Tibial nerve (tissue), 4 donors: ENCODE data around the gene NOP58. TPM values are rescaled to one million over a fixed set of nuclear protein-coding genes. Genes with fewer than 3 reads are reported as not detected.

Experiments
- DNase-seq, 2 donors: peaks; one replicate each; pipeline ENCODE4 v3.0.0-alpha.2; 2019; ENCODE audit warnings: low spot score in 2 of 2
- H3K27ac ChIP-seq, 4 donors: fragments of 200-600 bp; sonication (generic) in 3 of 4; one replicate each; pipeline ENCODE4 v1.5.1; 2017 to 2019; ENCODE audit warnings: mild to moderate bottlenecking in 1 of 4
- H3K27me3 ChIP-seq, 2 donors: fragments of 200-600 bp; sonication (generic) in 1 of 2; one replicate each; pipeline versions ENCODE4 v1.5.1 to v1.6.0; 2017 to 2019
- H3K36me3 ChIP-seq, 3 donors: fragments of 200-600 bp; sonication (generic); one replicate each; pipeline ENCODE4 v1.5.1; 2018 to 2019
- H3K4me1 ChIP-seq, 4 donors: fragments of 200-600 bp; sonication (generic) in 3 of 4; one replicate each; pipeline ENCODE4 v1.5.1; 2017 to 2019
- H3K4me3 ChIP-seq, 4 donors: fragments of 200-600 bp; sonication (generic) in 3 of 4; one replicate each; pipeline ENCODE4 v1.5.1; 2017 to 2019; ENCODE audit warnings: mild to moderate bottlenecking in 1 of 4, moderate library complexity in 1 of 4
- H3K9me3 ChIP-seq, 4 donors: fragments of 200-600 bp; sonication (generic) in 3 of 4; one replicate each; pipeline ENCODE4 v1.5.1; 2017 to 2019
- CTCF ChIP-seq, 5 experiments: fragments of 200-600 bp in 3 of 5; fragments of 450-650 bp in 2 of 5; sonication (generic) in 3 of 5; IDR thresholded peaks; one replicate each; pipeline ENCODE4 v1.5.1; 2016 to 2019; ENCODE audit warnings: antibody characterized with exemption in 5 of 5, mild to moderate bottlenecking in 3 of 5, moderate library complexity in 2 of 5
- EP300 ChIP-seq, 2 donors: sonication (generic); formaldehyde crosslinking; IDR thresholded peaks; one replicate each; pipeline ENCODE4 v1.6.1; 2017; ENCODE audit warnings: antibody characterized with exemption in 2 of 2, mild to moderate bottlenecking in 1 of 2
- POLR2A ChIP-seq, 2 donors: fragments of 450-650 bp; IDR thresholded peaks; one replicate each; pipeline ENCODE4 v1.6.1; 2017; ENCODE audit warnings: antibody characterized with exemption in 2 of 2, mild to moderate bottlenecking in 2 of 2, moderate library complexity in 2 of 2
- WGBS, 2 donors: methylation state at CpG; one replicate each; pipeline ENCODE4 v1.1.5; 2018; 5-methylcytosine and 5-hydroxymethylcytosine counted together
- small RNA-seq: library from RNA; depleted of rRNA; stranded (forward); fragments of <200 nt; gene quantifications from one replicate; pipeline ENCODE3, GENCODE V24; 2016
- total RNA-seq, 4 donors: library from RNA; depleted of rRNA; stranded (reverse); fragments of >200 nt; gene quantifications; one replicate each; pipeline ENCODE4 v1.1.0, GENCODE V29; 2016

Gene NOP58
- total RNA-seq, 4 donors from 2014 or later, result 52.9 to 72.8 (median 69.6) TPM

- TF ChIP-seq EP300 (IDR thresholded peaks at IDR 0.05) (no peak), CTCF (IDR thresholded peaks at IDR 0.05) (no peak), POLR2A (IDR thresholded peaks at IDR 0.05) (no peak)
- no peaks in the 10 kb centered on the region for H3K4me1 ChIP-seq
Measured at GRCh38 chr2:202339071-202339870, 73.7 kb downstream of the NOP58 start.

GRCh38 chr2:202344178-202344577 lies 78.6 kb downstream of the NOP58 start:
- H3K27ac ChIP-seq, result no peak overlapping the region
- H3K4me1 ChIP-seq, result no peaks in the 10 kb centered on the region
- H3K9me3 ChIP-seq, result no peaks in the 10 kb centered on the region
- TF ChIP-seq CTCF (IDR thresholded peaks at IDR 0.05) (no peak), EP300 (IDR thresholded peaks at IDR 0.05) (no peak), POLR2A (IDR thresholded peaks at IDR 0.05) (no peak)
- WGBS, 2 donors, result 52 to 58% methylated on average over 1 of the region's 1 CpG
- H3K36me3 ChIP-seq, result peaks cover 0 to 13% (median 0%) of the 10 kb centered on the region in 3 donors
- H3K4me3 ChIP-seq, result no peak overlapping the region
- no peak for DNase-seq
- H3K27me3 ChIP-seq, result no peaks in the 10 kb centered on the region

More at GRCh38 chr2:202339071-202339870, 73.7 kb downstream of the NOP58 start:
- Histone ChIP-seq H3K9me3 (no peaks in the 10 kb centered on the region), H3K4me3 (no peak overlapping the region), H3K27me3 (no peaks in the 10 kb centered on the region), H3K36me3 (peaks cover 0 to 28% (median 0%) of the 10 kb centered on the region in 3 donors), H3K27ac (no peak overlapping the region)
- 32 to 62% methylated on average over 3 of the region's 3 CpGs for WGBS, 2 donors
- no peak for DNase-seq

- no peaks in the 10 kb centered on the region for H3K27me3 ChIP-seq
- H3K9me3 ChIP-seq, result no peaks in the 10 kb centered on the region
- H3K27ac ChIP-seq, result no peak overlapping the region
- TF ChIP-seq CTCF (IDR thresholded peaks at IDR 0.05) (no peak), POLR2A (IDR thresholded peaks at IDR 0.05) (no peak), EP300 (IDR thresholded peaks at IDR 0.05) (no peak)
- H3K4me3 ChIP-seq, result no peak overlapping the region
- no peaks in the 10 kb centered on the region for H3K4me1 ChIP-seq
- DNase-seq, result no peak
- WGBS, 2 donors, result 89 to 90% methylated on average over 7 of the region's 7 CpGs
- H3K36me3 ChIP-seq, result no peaks in the 10 kb centered on the region
Measured at GRCh38 chr2:202346180-202346579, 80.6 kb downstream of the NOP58 start.

Small RNAs within 50 kb of the gene (small RNA-seq; reads per million reads assigned to genes)
- gene AC079354.2 (not detected), gene RF00575 (not detected), gene RN7SL753P (not detected), gene SNORD11 (32.0 reads per million, percentile 94 among the genes with 10 or more reads in this experiment), gene SNORD11B (64.0 reads per million, percentile 95 among the genes with 10 or more reads in this experiment), gene SNORD70 (201 reads per million, percentile 96 among the genes with 10 or more reads in this experiment)

Other genes with a start within 250 kb of the NOP58 start
- gene FZD7, start 231.9 kb upstream of the NOP58 start, total RNA-seq, result 10 to 100 TPM in 2 of 4 donors, 1 to 10 TPM in 2; 7.2 to 14.2 (median 11.1) TPM
- gene KIAA2012, start 192.5 kb upstream of the NOP58 start, total RNA-seq, result not detected
- 10 to 100 TPM; 43.3 to 52.2 (median 48.3) TPM for gene SUMO1, start 27.2 kb upstream of the NOP58 start, total RNA-seq
- 10 to 100 TPM; 37.8 to 53.3 (median 51.2) TPM for gene BMPR2, start 110.6 kb downstream of the NOP58 start, total RNA-seq